Activated T-helper 17 cell treated with anti-CD3 and anti-CD28 coated beads, Interleukin-2, amount 50 U/mL, for 72 hours (primary cell): ENCODE measurements around the gene YTHDF2. TPM values are rescaled to one million over a fixed set of nuclear protein-coding genes. Genes with fewer than 3 reads are reported as not detected.

ENCODE experiments used
- ATAC-seq: fragments of 150-1000 bp; cut with Tn5 transposase; replicated peaks from 2 replicates; pipeline ENCODE4 v1.10.0; 2021; ENCODE audit warnings: mild to moderate bottlenecking, moderate library complexity
- H3K27ac Mint-ChIP-seq: one replicate; pipeline ENCODE4 v1.8.0; 2022; ENCODE audit warnings: mixed read lengths
- H3K27me3 Mint-ChIP-seq: one replicate; pipeline ENCODE4 v1.8.0; 2022; ENCODE audit warnings: mixed read lengths
- H3K36me3 Mint-ChIP-seq: one replicate; pipeline ENCODE4 v1.8.0; 2022; ENCODE audit warnings: low read depth, mild to moderate bottlenecking, mixed read lengths
- H3K4me1 Mint-ChIP-seq: one replicate; pipeline ENCODE4 v1.8.0; 2022; ENCODE audit warnings: mixed read lengths
- H3K4me3 Mint-ChIP-seq: one replicate; pipeline ENCODE4 v1.8.0; 2022; ENCODE audit warnings: mild to moderate bottlenecking, mixed read lengths
- H3K9me3 Mint-ChIP-seq: one replicate; pipeline ENCODE4 v1.8.0; 2022; ENCODE audit warnings: mixed read lengths
- total RNA-seq, 2 donors: library from RNA; stranded (reverse); gene quantifications; one replicate each; pipeline ENCODE4 v1.2.3, GENCODE V29; 2022

YTHDF2 gene
- total RNA-seq, 2 donors from 2014 or later, result 60.1 to 74.9 TPM

DNA sequence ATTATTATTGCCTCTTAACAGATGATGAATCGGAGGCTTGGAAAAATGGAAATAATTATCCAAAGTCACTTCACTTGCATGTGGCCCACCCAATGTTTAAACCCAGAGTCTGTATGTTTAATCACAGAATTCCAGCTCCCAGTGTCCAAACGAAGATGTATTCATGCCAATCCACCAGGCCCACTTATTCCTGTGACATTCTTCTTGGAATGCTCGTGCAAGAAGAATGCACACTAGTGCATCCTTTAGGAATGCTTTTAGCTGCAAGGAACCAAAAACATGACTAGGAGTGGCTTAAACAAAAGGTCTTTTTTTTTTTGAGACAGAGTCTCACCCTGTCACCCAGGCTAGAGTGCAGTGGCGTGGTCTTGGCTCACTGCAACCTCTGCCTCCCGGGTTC, 66.3 kb downstream of the YTHDF2 start:
- peaks cover 5% of the 10 kb centered on the region for H3K27me3 Mint-ChIP-seq
- no peaks in the 10 kb centered on the region for H3K4me1 Mint-ChIP-seq
- H3K27ac Mint-ChIP-seq, result no peak overlapping the region
- no peak overlapping the region for H3K4me3 Mint-ChIP-seq
- no peaks in the 10 kb centered on the region for H3K36me3 Mint-ChIP-seq
- ATAC-seq, result no peak
- no peaks in the 10 kb centered on the region for H3K9me3 Mint-ChIP-seq

DNA sequence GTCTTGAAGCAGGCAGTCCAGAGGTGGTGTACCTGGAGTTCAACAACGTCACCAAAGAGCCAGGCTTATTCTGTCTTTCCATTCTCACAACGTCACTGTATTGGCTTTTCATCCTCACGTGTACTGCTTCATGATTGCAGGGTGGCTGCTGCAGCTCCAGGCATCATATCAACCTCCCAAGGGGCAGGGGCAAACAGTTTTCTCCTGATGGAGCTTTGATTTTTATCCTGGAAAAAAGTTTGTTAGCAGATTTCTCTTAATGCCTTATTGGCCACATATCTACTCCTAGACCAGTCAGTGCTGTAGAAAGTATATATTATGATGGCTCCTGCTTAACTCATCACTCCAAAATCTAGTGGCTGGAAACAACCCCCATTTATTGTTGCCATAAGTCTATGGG, 66.9 kb downstream of the YTHDF2 start:
- Mint-ChIP-seq H3K27me3 (peaks cover 5% of the 10 kb centered on the region), H3K4me1 (no peaks in the 10 kb centered on the region), H3K9me3 (no peaks in the 10 kb centered on the region), H3K27ac (no peak overlapping the region), H3K4me3 (no peak overlapping the region), H3K36me3 (no peaks in the 10 kb centered on the region)
- ATAC-seq, result no peak

DNA sequence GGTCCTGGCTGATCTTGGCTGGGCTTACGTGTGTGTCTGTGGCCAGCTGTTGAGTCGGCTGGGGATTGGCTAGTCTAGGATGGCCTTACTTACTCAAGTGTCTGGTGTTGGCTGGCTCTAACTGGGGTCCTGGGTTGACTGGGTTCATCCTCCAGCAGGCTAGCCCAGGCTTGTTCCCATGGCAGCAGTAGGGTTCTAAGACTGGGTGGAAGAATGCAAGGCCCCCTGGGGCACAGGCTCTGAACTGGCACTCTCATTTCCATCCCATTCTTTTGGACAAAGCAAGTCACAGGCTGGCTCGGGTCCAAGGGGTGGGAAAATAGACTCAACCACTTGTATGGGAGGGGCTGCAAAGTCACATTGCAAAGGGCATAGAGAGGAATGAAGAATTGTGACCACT, 67.3 kb downstream of the YTHDF2 start:
- no peaks in the 10 kb centered on the region for H3K4me1 Mint-ChIP-seq
- H3K9me3 Mint-ChIP-seq, result no peaks in the 10 kb centered on the region
- no peak overlapping the region for H3K4me3 Mint-ChIP-seq
- peaks cover 5% of the 10 kb centered on the region for H3K27me3 Mint-ChIP-seq
- ATAC-seq, result no peak
- no peak overlapping the region for H3K27ac Mint-ChIP-seq
- no peaks in the 10 kb centered on the region for H3K36me3 Mint-ChIP-seq

DNA sequence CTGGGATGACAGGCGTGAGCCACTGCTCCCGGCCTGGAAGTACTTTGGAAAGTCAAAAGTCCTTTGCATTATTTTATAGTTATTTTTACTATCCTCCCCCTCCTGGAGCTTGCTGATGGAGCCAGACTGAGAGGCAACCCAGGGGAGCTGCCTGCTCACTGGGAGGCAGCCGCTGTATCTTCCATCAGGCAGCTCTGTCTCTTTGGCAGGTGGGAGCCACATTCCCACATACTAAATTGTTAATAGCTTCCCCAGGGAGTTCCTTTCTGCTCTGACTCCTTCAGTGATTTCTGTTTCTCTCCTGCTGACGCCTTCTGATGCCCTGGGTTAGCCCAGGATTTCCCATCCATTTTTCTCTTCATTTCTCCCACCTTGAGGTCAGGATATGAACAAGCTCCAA, 70.3 kb downstream of the YTHDF2 start:
- no peaks in the 10 kb centered on the region for H3K36me3 Mint-ChIP-seq
- H3K4me1 Mint-ChIP-seq, result no peaks in the 10 kb centered on the region
- ATAC-seq, result no peak
- H3K4me3 Mint-ChIP-seq, result no peak overlapping the region
- H3K27ac Mint-ChIP-seq, result no peak overlapping the region
- H3K9me3 Mint-ChIP-seq, result no peaks in the 10 kb centered on the region
- peaks cover 24% of the 10 kb centered on the region for H3K27me3 Mint-ChIP-seq

DNA sequence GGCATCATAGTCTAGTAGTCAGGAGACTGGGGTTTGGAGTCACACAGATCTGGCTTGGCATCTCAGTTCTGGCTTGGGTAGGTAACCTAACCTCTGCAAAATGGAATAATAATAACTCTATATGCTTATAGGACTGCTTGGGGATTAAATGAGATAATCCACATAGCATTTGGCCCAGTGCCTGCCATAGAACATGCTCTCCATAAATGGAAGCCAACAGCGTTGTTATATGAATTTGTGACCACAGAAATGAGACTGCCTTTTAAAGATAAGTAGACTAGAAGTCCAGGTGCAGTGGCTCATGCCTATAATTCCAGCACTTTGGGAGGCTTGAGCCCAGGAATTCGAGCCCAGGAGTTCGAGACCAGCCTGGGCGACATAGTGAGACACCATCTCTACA, 71.2 kb downstream of the YTHDF2 start:
- H3K36me3 Mint-ChIP-seq, result no peaks in the 10 kb centered on the region
- H3K27me3 Mint-ChIP-seq, result peaks cover 27% of the 10 kb centered on the region
- H3K27ac Mint-ChIP-seq, result no peak overlapping the region
- H3K9me3 Mint-ChIP-seq, result no peaks in the 10 kb centered on the region
- no peak for ATAC-seq
- H3K4me1 Mint-ChIP-seq, result no peaks in the 10 kb centered on the region
- no peak overlapping the region for H3K4me3 Mint-ChIP-seq

DNA sequence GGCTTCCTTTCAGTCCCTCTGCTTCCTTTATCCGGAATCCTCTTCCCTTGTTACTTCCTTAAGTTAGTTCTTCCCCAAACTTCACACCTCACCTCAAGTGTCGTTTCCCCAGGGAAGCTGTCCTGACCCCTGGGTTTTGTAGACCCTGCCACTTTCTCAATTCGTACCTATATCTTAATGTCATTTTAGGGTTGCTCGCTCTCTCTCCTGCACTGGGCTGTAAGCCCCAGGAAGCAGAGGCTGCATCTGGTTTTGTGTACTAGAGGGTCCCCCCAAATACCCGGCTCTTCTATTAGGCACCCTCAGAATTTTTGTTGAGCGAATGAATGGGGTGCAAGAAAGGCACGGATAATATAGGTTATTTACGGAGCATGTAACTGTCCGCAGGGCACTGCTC, 74.6 kb downstream of the YTHDF2 start:
- no peaks in the 10 kb centered on the region for H3K4me1 Mint-ChIP-seq
- no peak for ATAC-seq
- peaks cover 46% of the 10 kb centered on the region for H3K27me3 Mint-ChIP-seq
- no peaks in the 10 kb centered on the region for H3K36me3 Mint-ChIP-seq
- H3K4me3 Mint-ChIP-seq, result no peak overlapping the region
- H3K27ac Mint-ChIP-seq, result no peak overlapping the region
- no peaks in the 10 kb centered on the region for H3K9me3 Mint-ChIP-seq

DNA sequence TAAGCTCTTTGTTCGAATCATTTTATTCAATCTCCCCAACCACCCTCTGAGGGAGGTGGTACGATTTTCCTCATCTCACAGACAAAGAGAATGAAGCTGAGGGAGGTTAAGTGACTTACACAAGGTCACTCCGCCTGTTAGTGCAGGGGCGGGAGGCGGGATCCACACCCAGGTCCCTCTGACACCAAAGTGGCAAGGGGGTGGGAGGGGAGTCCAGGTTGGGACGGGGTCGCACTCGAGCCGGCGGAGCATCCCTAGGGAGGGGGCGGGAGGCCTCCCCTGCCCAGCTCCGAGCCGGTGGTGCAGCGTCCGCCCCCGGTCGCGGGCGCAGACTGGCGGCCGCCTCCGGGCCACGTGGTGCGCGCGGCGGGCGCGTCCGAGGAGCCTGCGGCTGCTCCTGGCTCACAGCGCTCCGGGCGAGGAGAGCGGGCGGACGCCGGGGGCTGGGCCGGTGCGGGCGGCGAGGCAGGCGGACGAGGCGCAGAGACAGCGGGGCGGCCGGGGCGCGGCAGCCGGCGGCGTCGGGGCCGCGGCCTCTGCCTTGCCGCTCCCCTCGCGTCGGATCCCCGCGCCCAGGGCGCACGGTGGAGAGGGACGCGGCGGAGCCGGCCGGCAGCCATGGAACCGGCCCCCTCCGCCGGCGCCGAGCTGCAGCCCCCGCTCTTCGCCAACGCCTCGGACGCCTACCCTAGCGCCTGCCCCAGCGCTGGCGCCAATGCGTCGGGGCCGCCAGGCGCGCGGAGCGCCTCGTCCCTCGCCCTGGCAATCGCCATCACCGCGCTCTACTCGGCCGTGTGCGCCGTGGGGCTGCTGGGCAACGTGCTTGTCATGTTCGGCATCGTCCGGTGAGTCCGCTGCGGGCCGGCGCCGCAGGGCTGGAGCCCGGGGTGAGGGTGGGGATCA, 75.3 kb downstream of the YTHDF2 start, which contains the start of gene OPRD1:
Gene OPRD1 (plus strand): TSS at position 405 of the 903 bp plus-strand sequence. CDS start 214 bp downstream, at position 619.
- no peak for ATAC-seq
- H3K27me3 Mint-ChIP-seq, result peaks cover 48% of the 10 kb centered on the region
- no peak within 1 kb of the TSS for H3K4me3 Mint-ChIP-seq
- no peaks in the 10 kb centered on the region for H3K36me3 Mint-ChIP-seq
- no peaks in the 10 kb centered on the region for H3K4me1 Mint-ChIP-seq
- H3K27ac Mint-ChIP-seq, result no peak within 1 kb of the TSS
- H3K9me3 Mint-ChIP-seq, result no peaks in the 10 kb centered on the region

DNA sequence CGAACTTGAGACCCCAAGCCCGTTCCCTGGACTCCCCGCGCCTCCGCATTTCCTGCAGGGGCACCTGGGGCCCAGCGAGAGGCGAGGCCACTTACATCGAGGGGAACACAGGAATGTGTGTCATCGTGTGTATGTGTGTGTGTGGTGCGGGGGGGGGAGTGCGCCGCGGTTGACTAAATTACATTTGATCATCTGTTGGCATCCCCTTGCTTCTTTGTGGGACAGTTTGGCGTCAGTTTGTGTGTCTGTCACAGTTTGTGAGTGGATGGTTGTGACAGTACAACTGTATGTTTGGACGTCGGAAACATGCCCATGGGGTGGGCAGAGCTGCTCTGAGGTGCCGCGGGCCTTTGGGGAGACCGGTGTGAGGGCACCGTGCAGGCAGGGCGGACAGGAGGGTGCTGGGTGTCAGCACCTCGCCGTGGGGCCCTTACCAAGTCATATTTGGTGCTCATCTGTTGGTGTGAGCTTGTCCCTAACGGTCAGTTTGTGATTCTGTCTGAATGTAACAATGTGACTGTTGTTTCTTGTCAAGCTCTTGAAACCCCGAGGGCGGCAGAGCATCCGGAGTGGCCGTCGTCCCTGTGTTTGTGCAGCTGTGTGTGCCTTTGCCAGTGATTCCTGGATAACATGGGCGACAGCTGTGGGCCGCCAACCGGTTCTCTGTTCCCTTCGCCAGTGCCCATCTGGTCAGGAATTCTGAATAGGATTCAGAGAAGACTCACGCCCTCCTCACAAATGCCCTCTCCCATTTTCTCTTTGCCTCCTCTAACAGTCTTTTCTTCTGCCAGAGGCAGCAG, 76.1 kb downstream of the YTHDF2 start:
- H3K4me1 Mint-ChIP-seq, result no peaks in the 10 kb centered on the region
- no peaks in the 10 kb centered on the region for H3K9me3 Mint-ChIP-seq
- no peaks in the 10 kb centered on the region for H3K36me3 Mint-ChIP-seq
- H3K27ac Mint-ChIP-seq, result no peak overlapping the region
- H3K27me3 Mint-ChIP-seq, result peaks cover 46% of the 10 kb centered on the region
- no peak overlapping the region for H3K4me3 Mint-ChIP-seq
- no peak for ATAC-seq

DNA sequence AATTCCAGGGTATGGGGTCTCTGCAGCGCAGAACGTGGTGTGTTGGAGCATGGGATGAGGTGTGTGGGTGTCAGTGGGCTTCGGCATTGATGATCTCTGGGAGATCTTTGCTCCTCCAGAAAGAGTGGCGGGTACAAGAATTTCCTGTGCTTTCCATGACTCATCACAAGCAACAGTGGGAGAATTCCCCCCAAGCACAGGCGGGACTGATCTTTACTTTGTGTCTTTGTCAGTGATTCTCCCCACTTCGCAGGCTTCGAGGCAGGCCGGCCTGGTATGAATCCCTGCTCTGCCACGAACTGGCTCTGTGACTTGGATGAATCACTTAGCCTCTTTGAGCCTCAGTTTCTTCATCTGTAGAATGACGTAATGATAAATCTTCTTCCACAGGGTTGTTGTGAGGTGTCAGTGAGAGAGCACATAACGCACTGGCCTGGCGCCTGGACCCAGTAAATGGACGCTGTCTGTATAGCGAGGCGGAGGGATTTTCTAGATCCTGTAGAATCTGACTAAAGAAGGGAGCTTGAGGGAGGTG, 77.3 kb downstream of the YTHDF2 start:
- no peak overlapping the region for H3K4me3 Mint-ChIP-seq
- H3K36me3 Mint-ChIP-seq, result no peaks in the 10 kb centered on the region
- H3K4me1 Mint-ChIP-seq, result no peaks in the 10 kb centered on the region
- H3K27ac Mint-ChIP-seq, result no peak overlapping the region
- no peak for ATAC-seq
- no peaks in the 10 kb centered on the region for H3K9me3 Mint-ChIP-seq
- peaks cover 54% of the 10 kb centered on the region for H3K27me3 Mint-ChIP-seq

DNA sequence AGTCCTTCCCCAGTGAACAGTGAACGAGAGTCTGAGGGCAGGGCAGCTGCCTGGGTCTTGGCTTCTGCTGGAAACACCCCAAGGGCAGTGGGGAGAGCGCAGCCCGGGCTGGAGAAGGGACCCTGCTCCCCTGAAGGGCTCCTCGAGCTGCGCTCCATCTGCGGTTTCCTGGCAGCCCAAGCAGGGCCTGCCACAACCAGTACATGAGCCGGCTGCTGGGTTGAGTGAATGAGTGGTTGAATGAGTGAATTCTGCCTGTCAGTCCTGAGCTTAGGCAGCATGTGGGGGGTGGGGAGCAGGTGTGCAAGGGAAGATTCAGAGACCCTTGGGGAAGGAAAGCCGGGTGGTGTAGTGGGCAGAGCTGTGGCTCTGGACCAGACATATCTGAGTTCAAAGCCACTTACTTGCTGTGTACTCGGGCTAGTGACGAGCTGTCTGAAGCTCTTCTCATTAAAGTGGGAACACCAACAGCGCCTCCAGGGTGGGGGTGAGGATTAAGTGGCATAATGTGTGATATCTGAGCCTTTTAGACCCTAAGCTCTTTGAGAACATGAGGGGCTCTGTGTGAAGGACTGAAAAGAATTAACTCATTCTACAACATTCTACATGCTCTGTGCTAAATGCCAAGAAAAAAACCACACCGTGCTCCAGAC, 78.9 kb downstream of the YTHDF2 start:
- ATAC-seq, result no peak
- no peaks in the 10 kb centered on the region for H3K4me1 Mint-ChIP-seq
- H3K27ac Mint-ChIP-seq, result peak overlapping the region; percentile 25
- no peaks in the 10 kb centered on the region for H3K9me3 Mint-ChIP-seq
- H3K27me3 Mint-ChIP-seq, result peaks cover 46% of the 10 kb centered on the region
- no peaks in the 10 kb centered on the region for H3K36me3 Mint-ChIP-seq
- H3K4me3 Mint-ChIP-seq, result no peak overlapping the region

DNA sequence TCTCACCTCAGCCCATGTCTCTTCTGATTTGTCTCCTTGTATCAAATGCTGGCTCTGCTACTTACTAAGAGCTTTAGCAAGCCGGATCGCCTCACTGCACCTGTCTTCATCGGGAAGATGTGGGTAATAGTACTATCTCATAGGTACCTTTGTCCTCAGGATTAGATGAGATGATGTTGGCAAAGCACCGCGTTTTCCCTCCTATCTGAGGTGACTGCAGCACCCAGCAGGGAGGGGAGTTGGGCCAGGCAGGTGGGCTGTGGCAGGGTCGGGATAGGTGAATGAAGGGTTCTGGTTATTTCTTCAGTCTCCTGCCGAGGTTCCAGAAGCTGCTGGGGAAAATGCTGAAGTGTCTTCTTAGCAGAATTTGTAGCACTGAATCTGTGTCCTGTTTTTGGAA, 80.4 kb downstream of the YTHDF2 start:
- Mint-ChIP-seq H3K27ac (no peak overlapping the region), H3K9me3 (no peaks in the 10 kb centered on the region), H3K4me3 (no peak overlapping the region), H3K27me3 (peaks cover 35% of the 10 kb centered on the region), H3K4me1 (no peaks in the 10 kb centered on the region), H3K36me3 (no peaks in the 10 kb centered on the region)
- no peak for ATAC-seq

DNA sequence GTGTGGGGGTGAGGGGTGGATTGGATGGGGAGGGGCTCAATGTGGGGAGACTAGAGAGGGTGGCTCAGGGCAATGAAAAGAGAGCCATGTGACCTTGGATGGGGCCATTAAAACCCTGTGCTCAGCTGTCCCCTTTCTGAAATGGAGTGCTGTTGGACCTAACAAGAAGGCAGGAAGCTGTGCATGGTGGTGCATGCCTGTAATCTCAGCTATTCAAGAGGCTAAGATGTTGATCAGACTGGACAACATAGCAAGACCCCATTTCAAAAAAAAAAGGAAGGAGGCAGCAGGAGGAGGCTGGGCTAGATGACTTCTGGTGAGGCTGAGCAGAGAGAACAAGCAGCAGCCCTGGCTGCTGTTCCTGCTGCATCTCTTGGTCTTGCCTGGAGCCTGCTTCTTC, 82.3 kb downstream of the YTHDF2 start:
- Mint-ChIP-seq H3K4me3 (no peak overlapping the region), H3K4me1 (no peaks in the 10 kb centered on the region), H3K36me3 (no peaks in the 10 kb centered on the region), H3K27me3 (peaks cover 23% of the 10 kb centered on the region), H3K27ac (no peak overlapping the region), H3K9me3 (no peaks in the 10 kb centered on the region)
- no peak for ATAC-seq
